Bone marrow (tissue), 2 donors: Measurements from ENCODE around the gene OR7C2.

Source experiments
- DNase-seq, 2 donors: peaks; one replicate each; lab custom pipeline; 2025; lab: John Stamatoyannopoulos, UW

Gene OR7C2

GRCh38 chr19:14979476-14980255, 38.4 kb downstream of the OR7C2 start, which contains the start of gene SLC1A6:
Gene SLC1A6 (minus strand): TSS chr19:14979864. CDS start chr19:14972910, 6,954 bp downstream.
- DNase-seq: no peak

GRCh38 chr19:14985133-14985532, 43.8 kb downstream of the OR7C2 start:
- no peak for DNase-seq
